ENCODE measurements around the gene EEF2K. TPM values are rescaled to one million over a fixed set of nuclear protein-coding genes. Genes with fewer than 3 reads are reported as not detected.

EEF2K gene
- total RNA-seq, 3 donors from 2014 or later = 38.6 to 60.8 (median 39.7) TPM

DNA sequence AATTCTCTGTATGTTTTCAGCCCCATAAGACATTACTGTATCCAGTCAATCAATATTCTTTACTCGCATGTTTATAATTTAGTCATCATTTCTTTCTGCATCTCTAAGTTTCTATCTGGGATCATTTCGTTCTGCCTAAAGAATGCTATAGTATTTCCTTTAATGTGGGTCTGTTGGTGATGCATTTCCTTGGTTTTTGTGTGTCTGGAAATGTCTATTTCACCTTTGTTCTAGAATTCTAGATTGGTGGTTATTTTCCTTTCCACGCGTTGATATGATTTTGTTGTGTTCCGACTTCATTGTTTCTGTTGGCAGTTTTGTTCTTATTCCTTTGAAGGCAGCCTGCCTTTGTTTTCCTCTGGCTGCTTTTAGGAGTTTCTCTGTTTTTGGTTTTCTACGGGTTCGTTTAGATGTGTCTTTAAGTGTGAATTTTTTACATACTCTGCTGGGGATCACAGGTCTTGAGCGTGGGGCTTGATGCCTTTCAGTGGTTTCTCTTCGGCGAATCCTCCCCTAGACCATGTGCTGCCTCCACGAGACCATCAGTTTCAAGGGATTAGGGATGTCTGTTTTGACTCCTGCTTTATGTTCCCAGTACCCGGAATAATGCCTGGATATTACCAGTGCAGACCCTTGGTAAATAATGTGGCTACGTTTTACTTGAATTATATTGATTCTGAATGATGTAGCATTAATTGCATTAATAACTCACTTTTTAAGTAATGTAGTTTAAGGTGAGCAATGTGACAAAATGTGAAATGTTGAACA lies 114.7 kb downstream of the EEF2K start:
- intact Hi-C loops (cut with DNase I, micrococcal nuclease) = no loop called here
- TF ChIP-seq, protein P1, sequence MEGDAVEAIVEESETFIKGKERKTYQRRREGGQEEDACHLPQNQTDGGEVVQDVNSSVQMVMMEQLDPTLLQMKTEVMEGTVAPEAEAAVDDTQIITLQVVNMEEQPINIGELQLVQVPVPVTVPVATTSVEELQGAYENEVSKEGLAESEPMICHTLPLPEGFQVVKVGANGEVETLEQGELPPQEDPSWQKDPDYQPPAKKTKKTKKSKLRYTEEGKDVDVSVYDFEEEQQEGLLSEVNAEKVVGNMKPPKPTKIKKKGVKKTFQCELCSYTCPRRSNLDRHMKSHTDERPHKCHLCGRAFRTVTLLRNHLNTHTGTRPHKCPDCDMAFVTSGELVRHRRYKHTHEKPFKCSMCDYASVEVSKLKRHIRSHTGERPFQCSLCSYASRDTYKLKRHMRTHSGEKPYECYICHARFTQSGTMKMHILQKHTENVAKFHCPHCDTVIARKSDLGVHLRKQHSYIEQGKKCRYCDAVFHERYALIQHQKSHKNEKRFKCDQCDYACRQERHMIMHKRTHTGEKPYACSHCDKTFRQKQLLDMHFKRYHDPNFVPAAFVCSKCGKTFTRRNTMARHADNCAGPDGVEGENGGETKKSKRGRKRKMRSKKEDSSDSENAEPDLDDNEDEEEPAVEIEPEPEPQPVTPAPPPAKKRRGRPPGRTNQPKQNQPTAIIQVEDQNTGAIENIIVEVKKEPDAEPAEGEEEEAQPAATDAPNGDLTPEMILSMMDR (IDR thresholded peaks at IDR 0.05) = no peak
- no peak overlapping the region for H3K4me3 ChIP-seq
- no peaks in the 10 kb centered on the region for H3K9me3 ChIP-seq
- ATAC-seq (no peak), DNase-seq (no peak)
- no peaks in the 10 kb centered on the region for H3K4me1 ChIP-seq (ENCODE audit: low read depth)
- peaks cover 18% of the 10 kb centered on the region for H3K36me3 ChIP-seq (ENCODE audit: low read depth)

DNA sequence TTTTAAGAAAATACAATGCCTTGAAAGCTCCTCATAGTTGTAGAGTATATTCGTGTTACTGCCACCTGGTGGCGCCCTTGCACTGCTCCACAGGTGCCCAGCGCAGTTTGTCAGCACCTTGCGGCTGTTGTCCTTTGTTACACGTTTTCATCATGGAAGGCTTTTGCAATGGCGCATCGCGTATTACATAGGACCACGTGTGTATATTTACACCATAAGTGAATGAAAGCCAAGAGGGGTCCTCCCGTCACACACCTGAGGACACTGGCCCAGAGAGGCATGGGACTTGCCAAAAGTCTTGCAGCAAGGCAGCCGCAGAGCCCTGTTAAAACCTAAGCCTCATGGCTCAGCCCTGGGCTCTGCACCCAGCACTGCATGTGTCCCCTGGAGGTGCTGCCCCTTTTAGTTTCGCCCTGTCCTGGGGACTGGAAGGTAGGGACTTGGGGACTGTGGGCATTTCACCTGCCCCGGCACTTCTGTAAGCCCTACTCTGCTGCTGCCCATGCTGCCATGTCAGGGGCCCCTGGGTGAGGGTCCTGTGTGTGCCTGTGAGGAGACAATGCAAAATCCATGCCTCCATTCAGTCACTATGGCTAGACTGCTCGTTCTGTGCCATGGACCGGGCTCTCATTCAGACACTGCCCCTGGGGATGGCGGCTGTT lies 115.4 kb downstream of the EEF2K start:
- H3K36me3 ChIP-seq (ENCODE audit: low read depth) = peaks cover 12% of the 10 kb centered on the region
- TF ChIP-seq, protein P1 (IDR thresholded peaks at IDR 0.05) = peak; percentile 72
- H3K9me3 ChIP-seq = no peaks in the 10 kb centered on the region
- DNase-seq (peak in 2 of 3 donors; percentile 72 to 75), ATAC-seq (peak; percentile 90)
- intact Hi-C loops (cut with DNase I, micrococcal nuclease) = no loop called here
- H3K4me1 ChIP-seq (ENCODE audit: low read depth) = no peaks in the 10 kb centered on the region
- H3K4me3 ChIP-seq = no peak overlapping the region

DNA sequence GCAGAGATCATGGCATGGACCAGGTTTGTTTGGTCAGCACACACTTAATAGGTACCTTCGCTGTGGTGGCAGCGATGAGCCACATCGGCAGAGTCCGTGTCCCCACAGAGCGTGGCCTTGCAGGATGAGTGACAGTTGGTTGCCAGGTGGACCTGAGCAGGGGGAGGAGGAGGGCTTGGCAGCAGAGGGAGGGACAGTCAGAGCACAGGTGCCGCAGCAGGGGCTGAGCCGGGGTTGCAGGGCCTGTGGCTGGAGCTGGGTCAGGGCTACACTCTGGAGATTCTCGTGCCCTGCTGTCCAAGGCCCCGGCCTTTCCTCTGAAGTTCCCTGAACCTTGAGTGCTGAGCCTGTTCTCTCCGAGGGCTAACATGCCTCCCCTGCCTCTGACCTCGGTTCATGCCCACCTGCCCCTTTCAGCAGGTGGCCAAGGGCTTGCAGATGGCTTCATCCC lies 116.0 kb downstream of the EEF2K start:
- intact Hi-C loops (cut with DNase I, micrococcal nuclease) = no loop called here
- Histone ChIP-seq H3K4me3 (no peak overlapping the region), H3K4me1 (ENCODE audit: low read depth) (no peaks in the 10 kb centered on the region), H3K36me3 (ENCODE audit: low read depth) (peaks cover 13% of the 10 kb centered on the region), H3K9me3 (no peaks in the 10 kb centered on the region)
- DNase-seq (no peak), ATAC-seq (no peak)
- TF ChIP-seq, protein P1 (IDR thresholded peaks at IDR 0.05) = no peak

DNA sequence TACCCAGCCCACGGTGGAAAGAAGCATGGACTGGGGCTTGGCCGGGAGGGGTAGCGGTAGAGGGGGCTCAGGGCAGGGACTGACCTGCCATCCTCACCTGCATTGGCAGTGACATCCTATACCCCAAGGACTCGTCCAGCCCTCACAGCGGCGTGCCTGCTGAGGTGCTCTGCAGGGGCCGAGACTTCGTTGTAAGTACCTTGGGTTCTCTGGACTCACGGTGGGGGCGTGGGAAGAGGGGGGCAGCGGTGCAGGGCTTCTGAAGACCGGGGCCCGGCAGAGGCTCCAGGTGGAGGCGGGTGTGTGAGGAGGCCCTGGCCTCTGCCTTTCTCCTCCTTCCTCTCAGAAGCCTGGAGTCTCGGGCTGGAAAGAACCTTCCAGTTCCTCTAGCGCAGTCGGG lies 116.7 kb downstream of the EEF2K start:
- ATAC-seq (no peak), DNase-seq (no peak)
- Histone ChIP-seq H3K4me1 (ENCODE audit: low read depth) (no peaks in the 10 kb centered on the region), H3K9me3 (no peaks in the 10 kb centered on the region), H3K4me3 (no peak overlapping the region), H3K36me3 (ENCODE audit: low read depth) (peaks cover 9% of the 10 kb centered on the region)
- intact Hi-C loops (cut with DNase I, micrococcal nuclease) = no loop called here
- TF ChIP-seq, protein P1 (IDR thresholded peaks at IDR 0.05) = no peak

DNA sequence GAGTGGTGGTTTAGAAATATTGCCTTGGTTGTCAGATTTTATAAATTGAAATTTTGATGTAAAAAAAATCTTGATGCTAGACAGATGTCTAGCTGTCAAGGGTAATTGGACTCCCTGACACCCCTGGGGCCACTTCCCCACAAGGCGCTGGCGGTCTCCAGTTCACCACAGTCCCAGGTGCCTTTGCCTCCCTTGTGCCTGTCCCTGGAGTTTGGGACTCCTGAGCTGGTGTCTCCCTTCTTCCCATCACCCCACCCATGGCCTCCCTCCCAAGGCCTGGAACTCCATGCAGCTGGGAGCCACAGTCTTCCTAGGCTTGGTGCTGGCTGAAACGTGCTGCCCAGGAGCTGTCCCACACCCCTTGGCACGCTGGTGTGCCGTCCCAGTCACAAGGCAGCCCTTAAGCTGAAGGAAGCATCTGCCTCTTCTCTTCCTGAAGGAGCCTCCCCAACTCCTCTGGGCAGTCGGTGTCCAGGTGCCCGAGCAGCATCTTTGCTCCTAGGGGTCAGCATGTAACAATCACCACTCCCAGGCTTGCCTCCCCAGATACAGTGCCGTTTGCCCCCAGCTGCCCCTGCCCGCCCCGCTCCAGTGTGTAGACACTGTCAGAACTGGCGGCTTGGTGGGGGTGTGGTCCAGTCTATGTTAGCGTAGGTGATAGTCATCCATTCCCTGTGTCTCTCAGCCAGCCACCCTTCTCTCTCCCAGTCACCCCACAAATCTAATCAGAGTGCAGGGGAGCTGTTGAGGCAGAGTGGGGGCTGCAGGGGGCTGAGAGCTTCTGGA lies 117.3 kb downstream of the EEF2K start:
- ATAC-seq (no peak), DNase-seq (no peak)
- Histone ChIP-seq H3K9me3 (no peaks in the 10 kb centered on the region), H3K4me3 (no peak overlapping the region), H3K36me3 (ENCODE audit: low read depth) (peaks cover 8% of the 10 kb centered on the region), H3K4me1 (ENCODE audit: low read depth) (no peaks in the 10 kb centered on the region)
- TF ChIP-seq, protein P1 (IDR thresholded peaks at IDR 0.05) = no peak
- intact Hi-C loops (cut with DNase I, micrococcal nuclease) = no loop called here

All from mucosa of descending colon (tissue), 3 donors.